ENCODE data around the gene ZNF831.

GRCh38 chr20:59222253-59223181, 58.9 kb downstream of the ZNF831 start:
- no peak for TF ChIP-seq POLR2A (IDR thresholded peaks at IDR 0.05; ENCODE audit: low read depth, low read length)
- no peak for TF ChIP-seq POLR2AphosphoS5 (IDR thresholded peaks at IDR 0.05; ENCODE audit: low read depth, low read length)
